Kidney (tissue), 14 donors: Measurements from ENCODE around the gene CRIP2. TPM values are rescaled to one million over a fixed set of nuclear protein-coding genes. Genes with fewer than 3 reads are reported as not detected.

Experiments used
- DNase-seq, 5 donors: peaks; one replicate each; pipeline ENCODE4 v3.0.0-alpha.2; 2013 to 2020
- FAIRE-seq: peaks from 2 replicates; lab custom pipeline; 2012; peaks lifted over from hg19 to GRCh38; lab: Jason Lieb, UNC
- H3K27ac ChIP-seq, 2 donors: one replicate each; pipeline ENCODE4 v1.7.0; 2013; ENCODE audit warnings: low read depth in 2 of 2, low read length in 2 of 2, inconsistent platforms in 1 of 2
- H3K27me3 ChIP-seq: one replicate; pipeline ENCODE4 v1.7.1; 2013; ENCODE audit warnings: low read length, inconsistent platforms; ENCODE audit not compliant: control insufficient read depth, insufficient read depth
- H3K36me3 ChIP-seq, 3 donors: one replicate each; pipeline versions ENCODE4 v1.7.0 to v1.7.1; 2013; ENCODE audit warnings: low read length in 3 of 3, control low read depth in 1 of 3, inconsistent platforms in 1 of 3; ENCODE audit not compliant: insufficient read depth in 3 of 3, control insufficient read depth in 2 of 3
- H3K4me1 ChIP-seq, 3 donors: one replicate each; pipeline versions ENCODE4 v1.7.0 to v1.7.1; 2013; ENCODE audit warnings: low read length in 3 of 3, inconsistent platforms in 1 of 3, low read depth in 1 of 3; ENCODE audit not compliant: control insufficient read depth in 2 of 3, insufficient read depth in 2 of 3
- H3K4me3 ChIP-seq, 3 donors: one replicate each; pipeline versions ENCODE4 v1.7.0 to v1.8.1; 2013; ENCODE audit warnings: low read length in 3 of 3, control low read depth in 1 of 3, inconsistent platforms in 1 of 3
- H3K9ac ChIP-seq, 3 donors: one replicate each; pipeline versions ENCODE4 v1.7.0 to v1.7.1; 2013; ENCODE audit warnings: low read length in 3 of 3, control low read depth in 1 of 3, inconsistent platforms in 1 of 3
- H3K9me3 ChIP-seq, 3 donors: one replicate each; pipeline versions ENCODE4 v1.7.0 to v1.7.1; 2013; ENCODE audit warnings: low read length in 3 of 3, control low read depth in 1 of 3, inconsistent platforms in 1 of 3; ENCODE audit not compliant: control insufficient read depth in 2 of 3, insufficient read depth in 1 of 3
- CTCF ChIP-seq: IDR thresholded peaks from 3 replicates; pipeline ENCODE4 v1.5.1; 2012; ENCODE audit warnings: mild to moderate bottlenecking, moderate library complexity, borderline replicate concordance; ENCODE audit not compliant: insufficient read depth; ENCODE audit errors: extremely low read depth
- intact Hi-C: fragments of 100-400 bp; cut with DNase I; formaldehyde crosslinking; loops from one replicate; pipeline ENCODE4 v1.11.1; 2022
- polyA plus RNA-seq: library from polyadenylated mRNA; stranded (reverse); fragments of 350-450 nt; fragmentation: Illumina TruSeq; extraction: RNeasy Lipid Tissue Mini Kit (QIAGEN cat#74804); gene quantifications from one replicate; pipeline ENCODE4 v1.2.3, GENCODE V29; 2014; ENCODE audit warnings: low read depth, low replicate concordance; ENCODE audit not compliant: insufficient read depth
- total RNA-seq: library from RNA; stranded (reverse); fragmentation: NEBNext Ultra II Directional; extraction: Animal tissue kit (Norgen Biotek cat#: 25700); gene quantifications from one replicate; pipeline ENCODE4 v1.2.1, GENCODE V29; 2021
- donor health status: control.
- donor health status: control.
- donor health status: control.
- donor health status: control.
- donor health status: control.
- donor health status: DM: yes; HTN: yes; CAD: no.
- donor health status: Normal renal cell carcinoma (clear cell type).

Gene CRIP2
- total and polyA plus RNA-seq, 2 donors from 2014 or later = 338 to 357 TPM

GRCh38 chr14:105492031-105492970, 17.7 kb downstream of the CRIP2 start:
- Histone ChIP-seq H3K36me3 (no peaks in the 10 kb centered on the region), H3K27ac (no peak overlapping the region), H3K9ac (no peak overlapping the region), H3K4me1 (peaks cover 0 to 2% (median 0%) of the 10 kb centered on the region in 3 donors), H3K27me3 (no peaks in the 10 kb centered on the region), H3K9me3 (no peaks in the 10 kb centered on the region), H3K4me3 (peak overlapping the region in 1 of 3 donors; percentile 55)
- DNase-seq = peak in 3 of 5 donors; percentile 9 to 87 (median 79)
- intact Hi-C loops = no loop called here
- FAIRE-seq = no peak
- TF ChIP-seq CTCF = no peak

GRCh38 chr14:105492971-105493871, 18.6 kb downstream of the CRIP2 start:
- no peak for TF ChIP-seq CTCF
- Histone ChIP-seq H3K36me3 (no peaks in the 10 kb centered on the region), H3K9me3 (no peaks in the 10 kb centered on the region), H3K9ac (no peak overlapping the region), H3K4me1 (peaks cover 0 to 2% (median 0%) of the 10 kb centered on the region in 3 donors), H3K27ac (no peak overlapping the region), H3K4me3 (no peak overlapping the region), H3K27me3 (no peaks in the 10 kb centered on the region)
- FAIRE-seq = no peak
- DNase-seq = peak in 3 of 5 donors; percentile 9 to 79 (median 67)
- intact Hi-C loops = no loop called here

GRCh38 chr14:105493921-105494605, 19.4 kb downstream of the CRIP2 start:
- no peak overlapping the region for H3K9ac ChIP-seq
- H3K27ac ChIP-seq = no peak overlapping the region
- no peaks in the 10 kb centered on the region for H3K9me3 ChIP-seq
- TF ChIP-seq CTCF = no peak
- peaks cover 0 to 2% (median 0%) of the 10 kb centered on the region in 3 donors for H3K4me1 ChIP-seq
- H3K27me3 ChIP-seq = no peaks in the 10 kb centered on the region
- intact Hi-C loops = no loop called here
- no peaks in the 10 kb centered on the region for H3K36me3 ChIP-seq
- peak in 2 of 5 donors; percentile 48 to 70 for DNase-seq
- no peak for FAIRE-seq
- no peak overlapping the region for H3K4me3 ChIP-seq
